Hepatocyte (in vitro differentiated cells): Measurements from ENCODE around the gene DMXL1.

Source experiments
- CTCF ChIP-seq: fragments of 200-600 bp; sonication (generic); IDR thresholded peaks from 2 replicates; pipeline ENCODE4 v1.5.1; 2016; ENCODE audit warnings: antibody characterized with exemption, mild to moderate bottlenecking; ENCODE audit not compliant: poor library complexity
- EZH2 ChIP-seq: fragments of 200-600 bp; sonication (generic); IDR thresholded peaks from 2 replicates; pipeline ENCODE4 v1.6.1; 2016; ENCODE audit warnings: antibody characterized with exemption, mild to moderate bottlenecking, borderline replicate concordance
- EZH2phosphoT487 ChIP-seq: fragments of 200-600 bp; sonication (generic); IDR thresholded peaks from one replicate; pipeline ENCODE4 v1.6.1; 2018; ENCODE audit warnings: antibody characterized with exemption, mild to moderate bottlenecking, low read depth, moderate library complexity; ENCODE audit not compliant: unreplicated experiment, severe bottlenecking

GRCh38 chr5:119285070-119285916 is 214.4 kb downstream of the DMXL1 start:
- TF ChIP-seq CTCF, result no peak
- TF ChIP-seq EZH2, result no peak
- no peak for TF ChIP-seq EZH2phosphoT487
